Peyer's patch (tissue), 4 donors: ENCODE results near the gene TNNT3.

ENCODE experiments used
- CTCF ChIP-seq, 6 experiments: fragments of 450-650 bp in 4 of 6; fragments of 200-600 bp in 2 of 6; sonication (generic) in 1 of 6; IDR thresholded peaks; one replicate each; pipeline ENCODE4 v1.5.1; 2017 to 2019; ENCODE audit warnings: antibody characterized with exemption in 6 of 6, mild to moderate bottlenecking in 3 of 6, moderate library complexity in 1 of 6
- POLR2A ChIP-seq, 2 donors: fragments of 450-650 bp; IDR thresholded peaks; one replicate each; pipeline ENCODE4 v1.5.1; 2017; ENCODE audit warnings: antibody characterized with exemption in 2 of 2, mild to moderate bottlenecking in 2 of 2, moderate library complexity in 2 of 2

GRCh38 chr11:1938343-1939005 lies 19.0 kb downstream of the TNNT3 start:
- TF ChIP-seq CTCF (IDR thresholded peaks at IDR 0.05), result no peak
- no peak for TF ChIP-seq POLR2A (IDR thresholded peaks at IDR 0.05)
